ENCODE results near the gene CD2.

Gene CD2

DNA sequence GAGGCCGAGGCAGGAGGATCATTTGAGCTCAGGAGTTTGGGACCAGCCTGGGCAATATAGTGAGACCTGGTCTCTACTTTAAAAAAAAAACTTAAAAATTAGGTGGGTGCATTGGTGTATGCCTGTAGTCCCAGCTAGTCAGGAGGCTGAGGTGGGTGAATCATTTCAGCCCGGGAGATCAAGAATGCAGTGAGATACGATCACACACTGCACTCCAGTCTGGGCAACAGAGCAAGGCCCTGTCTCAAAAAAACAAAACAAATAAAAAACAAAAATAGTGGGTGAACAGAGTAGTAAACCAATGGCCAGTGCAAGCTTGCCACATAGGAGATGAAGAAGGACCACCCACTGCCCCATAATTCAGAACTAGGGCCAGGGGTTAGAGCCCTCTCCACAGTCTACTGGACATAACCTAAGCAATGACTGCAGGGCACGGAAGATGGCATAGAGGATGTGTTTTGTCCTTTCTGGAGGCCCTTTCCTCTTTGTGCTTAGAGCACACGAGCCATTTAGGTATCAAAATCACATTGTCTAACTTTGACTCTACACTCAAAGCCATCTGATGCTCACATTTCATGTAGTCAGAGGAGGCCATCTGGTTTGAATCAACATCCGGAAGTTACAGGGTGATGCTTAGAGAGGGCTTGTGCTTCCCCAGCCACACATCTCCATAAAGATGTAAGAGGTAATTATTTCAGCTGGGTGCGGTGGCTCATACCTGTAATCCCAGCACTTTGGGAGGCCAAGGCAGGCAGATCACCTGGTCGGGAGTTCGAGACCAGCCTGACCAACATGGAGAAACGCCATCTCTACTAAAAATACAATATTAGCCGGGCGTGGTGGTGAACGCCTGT, 12.6 kb downstream of the CD2 start:
- no peak for DNase-seq (ENCODE audit: low spot score)
- in situ Hi-C loops (cut with MboI; ENCODE audit: low pct_unique_long_range_greater_than_20kb, low sequenced_read_pairs, unreplicated experiment), result no loop called here
- TF ChIP-seq, protein P1, sequence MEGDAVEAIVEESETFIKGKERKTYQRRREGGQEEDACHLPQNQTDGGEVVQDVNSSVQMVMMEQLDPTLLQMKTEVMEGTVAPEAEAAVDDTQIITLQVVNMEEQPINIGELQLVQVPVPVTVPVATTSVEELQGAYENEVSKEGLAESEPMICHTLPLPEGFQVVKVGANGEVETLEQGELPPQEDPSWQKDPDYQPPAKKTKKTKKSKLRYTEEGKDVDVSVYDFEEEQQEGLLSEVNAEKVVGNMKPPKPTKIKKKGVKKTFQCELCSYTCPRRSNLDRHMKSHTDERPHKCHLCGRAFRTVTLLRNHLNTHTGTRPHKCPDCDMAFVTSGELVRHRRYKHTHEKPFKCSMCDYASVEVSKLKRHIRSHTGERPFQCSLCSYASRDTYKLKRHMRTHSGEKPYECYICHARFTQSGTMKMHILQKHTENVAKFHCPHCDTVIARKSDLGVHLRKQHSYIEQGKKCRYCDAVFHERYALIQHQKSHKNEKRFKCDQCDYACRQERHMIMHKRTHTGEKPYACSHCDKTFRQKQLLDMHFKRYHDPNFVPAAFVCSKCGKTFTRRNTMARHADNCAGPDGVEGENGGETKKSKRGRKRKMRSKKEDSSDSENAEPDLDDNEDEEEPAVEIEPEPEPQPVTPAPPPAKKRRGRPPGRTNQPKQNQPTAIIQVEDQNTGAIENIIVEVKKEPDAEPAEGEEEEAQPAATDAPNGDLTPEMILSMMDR (IDR thresholded peaks at IDR 0.05; ENCODE audit: extremely low read depth, insufficient read depth, missing control alignments), result no peak

DNA sequence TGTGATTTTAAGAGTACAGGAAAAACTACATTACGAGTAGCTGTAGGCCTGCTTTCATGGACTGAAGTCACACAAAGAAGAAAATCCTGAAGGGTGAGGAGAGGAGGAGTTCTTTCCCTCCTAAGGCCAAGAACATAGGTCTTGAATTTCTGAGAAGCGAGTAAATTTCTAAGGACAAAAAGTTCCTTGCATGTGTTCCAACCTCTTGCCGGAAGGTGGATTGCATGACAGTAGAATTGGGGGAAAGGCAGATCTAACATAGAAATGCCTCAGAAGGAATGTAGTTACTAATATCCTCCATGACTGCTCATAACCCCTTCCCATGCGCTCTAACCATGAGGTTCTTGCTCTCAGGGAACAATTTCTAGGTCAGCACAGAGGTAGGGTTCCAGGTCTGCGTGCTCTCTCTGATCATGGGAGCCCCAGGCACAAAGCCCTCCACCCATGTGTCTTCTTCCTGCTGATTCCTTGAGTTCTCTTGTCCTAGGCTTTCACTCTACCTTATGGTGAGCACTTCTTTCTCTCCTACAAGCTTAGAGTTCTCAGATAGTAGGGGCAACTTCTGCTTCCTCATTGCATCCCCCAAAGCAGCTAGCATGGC, 13.7 kb downstream of the CD2 start:
- TF ChIP-seq, protein P1 (IDR thresholded peaks at IDR 0.05; ENCODE audit: extremely low read depth, insufficient read depth, missing control alignments), result no peak
- in situ Hi-C loops (cut with MboI; ENCODE audit: low pct_unique_long_range_greater_than_20kb, low sequenced_read_pairs, unreplicated experiment), result no loop called here
- DNase-seq (ENCODE audit: low spot score), result no peak

DNA sequence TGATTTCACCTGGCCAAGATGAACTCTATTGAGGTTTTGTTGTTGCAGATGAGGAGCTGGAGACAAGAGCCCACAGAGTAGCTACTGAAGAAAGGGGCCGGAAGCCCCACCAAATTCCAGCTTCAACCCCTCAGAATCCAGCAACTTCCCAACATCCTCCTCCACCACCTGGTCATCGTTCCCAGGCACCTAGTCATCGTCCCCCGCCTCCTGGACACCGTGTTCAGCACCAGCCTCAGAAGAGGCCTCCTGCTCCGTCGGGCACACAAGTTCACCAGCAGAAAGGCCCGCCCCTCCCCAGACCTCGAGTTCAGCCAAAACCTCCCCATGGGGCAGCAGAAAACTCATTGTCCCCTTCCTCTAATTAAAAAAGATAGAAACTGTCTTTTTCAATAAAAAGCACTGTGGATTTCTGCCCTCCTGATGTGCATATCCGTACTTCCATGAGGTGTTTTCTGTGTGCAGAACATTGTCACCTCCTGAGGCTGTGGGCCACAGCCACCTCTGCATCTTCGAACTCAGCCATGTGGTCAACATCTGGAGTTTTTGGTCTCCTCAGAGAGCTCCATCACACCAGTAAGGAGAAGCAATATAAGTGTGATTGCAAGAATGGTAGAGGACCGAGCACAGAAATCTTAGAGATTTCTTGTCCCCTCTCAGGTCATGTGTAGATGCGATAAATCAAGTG, 14.3 kb downstream of the CD2 start:
- DNase-seq (ENCODE audit: low spot score), result no peak
- in situ Hi-C loops (cut with MboI; ENCODE audit: low pct_unique_long_range_greater_than_20kb, low sequenced_read_pairs, unreplicated experiment), result no loop called here

DNA sequence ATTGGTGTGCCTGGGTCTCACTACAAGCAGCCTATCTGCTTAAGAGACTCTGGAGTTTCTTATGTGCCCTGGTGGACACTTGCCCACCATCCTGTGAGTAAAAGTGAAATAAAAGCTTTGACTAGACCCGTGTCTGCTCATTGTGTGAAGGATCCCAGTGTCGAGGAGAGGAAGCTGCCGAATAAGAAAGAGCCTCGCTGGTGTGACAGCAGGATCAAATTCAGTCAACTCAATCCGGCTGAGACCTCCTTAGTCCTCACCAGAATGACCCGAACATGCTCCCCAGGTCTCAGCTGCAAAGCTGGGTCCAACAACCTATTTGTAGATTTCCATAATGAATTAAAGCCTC, 14.8 kb downstream of the CD2 start:
- DNase-seq (ENCODE audit: low spot score), result peak; percentile 38
- TF ChIP-seq, protein P1 (IDR thresholded peaks at IDR 0.05; ENCODE audit: extremely low read depth, insufficient read depth, missing control alignments), result no peak
- in situ Hi-C loops (cut with MboI; ENCODE audit: low pct_unique_long_range_greater_than_20kb, low sequenced_read_pairs, unreplicated experiment), result no loop called here

More for the DNA sequence above, 14.3 kb downstream of the CD2 start:
- TF ChIP-seq, protein P1 (IDR thresholded peaks at IDR 0.05; ENCODE audit: extremely low read depth, insufficient read depth, missing control alignments), result no peak

DNA sequence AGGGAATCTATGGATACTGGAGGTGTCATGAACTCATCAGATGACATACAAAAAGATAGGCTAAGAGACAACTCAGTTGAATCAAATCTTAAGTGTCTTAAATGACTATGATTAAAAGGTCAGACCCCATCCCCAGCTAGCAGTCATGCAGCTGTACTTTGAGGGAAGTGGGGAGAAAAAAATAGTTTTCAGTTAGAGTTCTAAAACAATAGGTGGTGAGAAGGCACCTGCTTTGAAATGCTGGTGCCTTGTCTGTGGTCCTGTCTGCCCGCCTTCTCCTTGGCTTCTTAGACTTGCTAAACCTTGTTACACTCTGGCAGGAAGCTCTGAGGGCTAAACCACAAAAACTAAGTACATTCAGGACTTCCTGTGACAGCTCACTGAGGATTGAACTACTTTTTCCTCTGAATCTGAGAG, 15.3 kb downstream of the CD2 start:
- in situ Hi-C loops (cut with MboI; ENCODE audit: low pct_unique_long_range_greater_than_20kb, low sequenced_read_pairs, unreplicated experiment), result no loop called here
- peak; percentile 35 for DNase-seq (ENCODE audit: low spot score)
- TF ChIP-seq, protein P1 (IDR thresholded peaks at IDR 0.05; ENCODE audit: extremely low read depth, insufficient read depth, missing control alignments), result no peak

DNA sequence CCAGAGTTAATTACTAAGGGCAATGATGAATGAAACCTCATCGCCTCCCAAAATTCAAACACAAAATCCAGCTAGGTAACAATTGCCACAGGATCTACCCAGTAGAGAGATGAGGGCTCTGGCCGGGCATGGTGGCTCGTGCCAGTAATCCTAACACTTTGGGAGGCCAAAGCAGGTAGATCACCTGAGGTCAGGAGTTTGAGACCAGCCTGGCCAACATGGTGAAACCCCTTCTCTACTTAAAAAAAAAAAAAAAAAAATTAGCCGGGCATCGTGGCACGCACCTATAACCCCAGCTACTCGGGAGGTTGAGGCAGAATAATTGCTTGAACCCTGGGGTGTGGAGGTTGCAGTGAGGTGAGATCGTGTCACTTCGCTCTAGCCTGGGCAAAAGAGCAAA, 15.8 kb downstream of the CD2 start:
- in situ Hi-C loops (cut with MboI; ENCODE audit: low pct_unique_long_range_greater_than_20kb, low sequenced_read_pairs, unreplicated experiment), result no loop called here
- TF ChIP-seq, protein P1 (IDR thresholded peaks at IDR 0.05; ENCODE audit: extremely low read depth, insufficient read depth, missing control alignments), result no peak
- DNase-seq (ENCODE audit: low spot score), result no peak
